Measurements from ENCODE around the gene RNF157.
A peak's percentile ranks its signal among the peaks of the same experiment; 100 is the strongest.

Gene RNF157

DNA sequence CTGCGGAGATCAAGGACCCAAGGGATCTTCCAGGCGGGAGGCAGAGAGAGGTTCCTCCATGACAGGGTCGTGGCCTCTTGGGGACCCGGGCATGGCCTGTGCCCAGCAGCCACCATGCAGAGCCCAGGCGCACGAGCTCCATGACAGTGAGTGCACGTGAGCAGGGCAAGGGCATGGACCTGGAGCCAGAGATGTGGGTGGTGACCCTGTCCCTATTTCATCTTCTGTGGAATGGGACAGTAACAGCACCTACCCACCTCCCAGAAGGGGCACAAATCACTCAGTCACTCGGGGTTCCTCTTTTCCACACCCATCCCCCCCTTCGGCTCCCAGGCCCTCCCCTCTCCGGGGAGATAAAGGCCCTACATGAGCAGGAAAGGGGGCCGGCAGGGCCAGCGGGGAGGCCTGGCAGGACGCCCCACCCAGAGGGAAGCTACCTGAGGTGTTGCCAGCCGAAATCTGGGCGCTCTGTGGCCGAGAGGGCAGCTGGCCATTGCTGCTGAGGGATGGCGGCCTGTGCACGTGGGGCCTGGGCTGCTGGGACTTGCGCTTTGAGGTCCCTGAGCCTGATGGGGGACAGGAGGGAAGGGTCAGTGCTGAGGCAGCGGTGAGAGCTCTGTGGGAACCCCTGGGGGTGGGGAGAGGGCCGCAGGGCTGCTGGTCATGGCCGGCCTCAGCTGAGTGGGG is 35.2 kb upstream of the RNF157 start:
- Histone ChIP-seq H3K27me3 (replicated peaks; ENCODE audit: control insufficient read depth, insufficient read depth, low read length) (peaks cover 2% of the 10 kb centered on the region), H3K9ac (ENCODE audit: low read length) (no peak overlapping the region), H3K4me1 (ENCODE audit: control insufficient read depth, insufficient read depth, low read length) (peaks cover 36% of the 10 kb centered on the region), H3K9me3 (ENCODE audit: control insufficient read depth, low read length) (no peaks in the 10 kb centered on the region), H3K36me3 (ENCODE audit: control insufficient read depth, insufficient read depth, low read length, severe bottlenecking) (peaks cover 2% of the 10 kb centered on the region), H3K4me3 (ENCODE audit: low read length) (no peak overlapping the region)
- DNase-seq (ENCODE audit: low read depth): no peak

DNA sequence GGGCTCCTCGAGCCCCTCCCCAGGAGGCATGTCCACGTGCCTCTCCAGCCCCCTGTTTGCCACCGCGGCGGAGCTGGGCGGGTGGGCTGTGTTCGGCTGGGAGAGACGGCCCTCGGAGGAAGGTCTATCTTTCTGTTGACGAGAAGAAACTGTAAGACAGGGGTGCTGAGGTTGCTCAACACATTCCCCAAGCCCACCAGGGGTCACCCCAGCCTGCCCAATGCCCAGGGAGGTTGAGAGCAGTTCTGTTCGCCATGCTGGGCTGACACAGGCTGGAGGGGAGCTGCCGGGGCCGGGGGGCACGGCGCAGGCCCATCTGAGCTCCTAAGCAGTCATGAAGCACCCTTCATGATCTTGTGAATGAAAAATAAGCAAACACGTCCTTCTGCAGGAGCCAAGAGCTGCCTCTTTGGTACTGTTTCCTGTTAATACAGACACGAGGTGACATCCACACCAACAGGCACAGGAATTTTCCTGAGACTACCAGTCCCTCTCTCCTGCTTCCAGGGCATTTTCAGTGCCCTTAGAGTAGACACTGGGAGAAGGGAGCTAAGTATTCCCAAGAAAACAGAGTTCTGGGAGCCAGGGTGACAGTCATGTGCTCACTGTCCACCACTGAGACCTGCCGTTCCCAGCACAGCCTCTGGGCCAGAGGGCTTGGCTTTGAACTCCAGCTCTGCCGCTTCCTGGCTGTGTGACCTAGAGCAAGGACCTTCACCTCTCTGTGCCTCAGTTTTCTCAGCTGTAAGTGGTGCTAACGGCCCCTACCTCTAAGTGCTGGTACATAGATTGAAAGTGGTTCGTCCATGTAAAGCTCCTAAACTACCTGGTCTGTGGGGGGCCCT is 34.0 kb upstream of the RNF157 start:
- Histone ChIP-seq H3K9ac (ENCODE audit: low read length) (peak overlapping the region; percentile 50), H3K36me3 (ENCODE audit: control insufficient read depth, insufficient read depth, low read length, severe bottlenecking) (peaks cover 2% of the 10 kb centered on the region), H3K4me3 (ENCODE audit: low read length) (no peak overlapping the region), H3K9me3 (ENCODE audit: control insufficient read depth, low read length) (no peaks in the 10 kb centered on the region), H3K27me3 (replicated peaks; ENCODE audit: control insufficient read depth, insufficient read depth, low read length) (no peaks in the 10 kb centered on the region), H3K4me1 (ENCODE audit: control insufficient read depth, insufficient read depth, low read length) (peaks cover 38% of the 10 kb centered on the region)
- DNase-seq (ENCODE audit: low read depth): no peak

- Histone ChIP-seq H3K4me3 (ENCODE audit: low read length) (no peak overlapping the region), H3K27me3 (replicated peaks; ENCODE audit: control insufficient read depth, insufficient read depth, low read length) (no peaks in the 10 kb centered on the region), H3K4me1 (ENCODE audit: control insufficient read depth, insufficient read depth, low read length) (peaks cover 43% of the 10 kb centered on the region), H3K9me3 (ENCODE audit: control insufficient read depth, low read length) (no peaks in the 10 kb centered on the region), H3K9ac (ENCODE audit: low read length) (no peak overlapping the region), H3K36me3 (ENCODE audit: control insufficient read depth, insufficient read depth, low read length, severe bottlenecking) (peaks cover 2% of the 10 kb centered on the region)
- DNase-seq (ENCODE audit: low read depth): no peak
These were observed 33.3 kb upstream of the RNF157 start for GRCh38 chr17:76273445-76274111.

DNA sequence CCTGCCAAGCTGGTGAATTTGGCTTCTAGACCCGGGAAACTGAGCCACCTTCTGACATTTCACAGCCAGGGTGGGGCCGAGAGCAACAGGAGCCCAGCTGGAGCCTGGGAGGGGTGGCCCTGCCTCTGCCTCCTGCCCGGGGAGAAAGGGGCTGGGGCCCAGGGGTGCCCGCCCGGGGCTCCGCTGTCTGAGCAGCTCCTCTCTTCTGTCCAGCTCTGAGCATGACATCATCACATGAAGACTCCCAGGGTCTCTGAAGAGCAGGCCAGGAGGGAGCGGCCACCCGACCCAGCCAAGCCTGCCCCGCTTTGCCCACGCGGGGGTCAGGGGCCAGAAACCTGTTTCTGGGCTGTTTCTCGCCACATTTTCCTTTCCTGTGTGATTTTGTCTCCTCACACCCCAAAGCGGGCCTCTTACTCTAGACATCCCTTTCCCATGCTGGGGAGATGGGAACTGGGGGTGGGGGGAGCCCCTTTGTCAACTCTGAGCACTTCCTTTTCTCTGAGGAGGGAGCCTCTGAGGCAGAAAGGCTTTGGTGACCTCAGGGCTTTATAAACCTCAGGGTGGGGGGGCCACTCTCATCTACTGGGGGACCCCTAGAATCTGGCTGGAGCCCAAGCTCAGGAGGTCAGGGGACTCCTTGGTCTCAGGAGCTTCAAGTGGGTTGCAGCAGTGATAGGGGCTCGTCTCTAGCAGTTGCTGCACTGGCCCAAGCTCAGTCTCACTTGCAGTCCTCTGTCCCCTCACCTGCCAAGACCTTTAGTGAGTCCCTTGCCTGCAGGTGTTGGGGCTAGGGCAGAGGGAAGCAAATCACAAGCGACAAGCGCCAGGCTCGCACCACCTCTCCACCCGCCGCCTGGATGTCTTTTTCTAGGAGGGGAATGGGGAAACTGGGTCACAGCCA is 32.5 kb upstream of the RNF157 start:
- H3K9me3 ChIP-seq (ENCODE audit: control insufficient read depth, low read length): no peaks in the 10 kb centered on the region
- H3K27me3 ChIP-seq (replicated peaks; ENCODE audit: control insufficient read depth, insufficient read depth, low read length): no peaks in the 10 kb centered on the region
- H3K9ac ChIP-seq (ENCODE audit: low read length): peak overlapping the region; percentile 34
- H3K4me1 ChIP-seq (ENCODE audit: control insufficient read depth, insufficient read depth, low read length): peaks cover 50% of the 10 kb centered on the region
- no peak for DNase-seq (ENCODE audit: low read depth)
- no peak overlapping the region for H3K4me3 ChIP-seq (ENCODE audit: low read length)
- peaks cover 2% of the 10 kb centered on the region for H3K36me3 ChIP-seq (ENCODE audit: control insufficient read depth, insufficient read depth, low read length, severe bottlenecking)

DNA sequence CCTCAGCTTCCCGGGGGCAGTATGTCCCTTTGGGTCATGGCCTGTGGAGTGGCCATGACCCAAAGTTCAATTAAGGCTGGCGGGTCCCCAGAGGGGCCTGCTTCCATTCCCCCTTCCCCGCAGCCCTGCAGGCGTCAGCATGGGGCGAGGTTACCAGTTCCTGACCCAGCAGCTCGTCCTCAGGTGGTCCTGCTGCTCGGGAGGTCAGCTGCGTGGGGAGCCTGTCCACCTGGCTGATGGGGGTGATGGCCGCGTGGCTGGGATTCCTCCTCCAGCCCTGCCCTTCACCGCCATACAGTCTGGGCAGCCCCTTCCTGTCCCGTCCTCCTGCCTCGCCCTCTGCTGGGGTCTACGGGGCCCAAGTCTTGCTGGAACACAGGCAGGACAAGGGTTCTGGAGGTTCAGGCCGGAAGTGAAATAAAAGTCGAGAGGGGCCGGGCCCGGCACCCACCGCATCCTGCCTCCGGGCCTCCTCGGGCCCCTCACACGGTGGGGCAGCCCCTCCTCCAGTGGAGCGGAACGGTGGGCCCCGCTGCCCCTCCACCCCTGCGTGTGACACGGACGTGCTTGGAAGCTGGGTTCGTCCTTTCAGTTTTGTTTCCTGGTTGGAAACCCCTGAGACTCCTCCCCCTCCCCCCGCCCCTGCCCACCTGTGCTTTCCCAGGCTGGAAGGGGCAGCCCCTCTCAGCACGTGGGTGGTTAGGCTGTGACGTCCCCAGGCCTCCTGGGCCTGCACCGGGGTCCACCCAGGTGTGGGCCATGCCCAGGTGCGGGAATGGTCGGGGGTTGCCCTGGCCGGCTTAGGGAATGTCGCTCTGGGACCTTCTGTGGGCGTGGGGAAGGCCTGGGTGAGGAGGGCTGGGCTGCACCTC is 31.6 kb upstream of the RNF157 start:
- H3K9ac ChIP-seq (ENCODE audit: low read length): peak overlapping the region; percentile 34
- H3K4me1 ChIP-seq (ENCODE audit: control insufficient read depth, insufficient read depth, low read length): peaks cover 59% of the 10 kb centered on the region
- no peak overlapping the region for H3K4me3 ChIP-seq (ENCODE audit: low read length)
- no peaks in the 10 kb centered on the region for H3K9me3 ChIP-seq (ENCODE audit: control insufficient read depth, low read length)
- no peak for DNase-seq (ENCODE audit: low read depth)
- no peaks in the 10 kb centered on the region for H3K27me3 ChIP-seq (replicated peaks; ENCODE audit: control insufficient read depth, insufficient read depth, low read length)
- peaks cover 2% of the 10 kb centered on the region for H3K36me3 ChIP-seq (ENCODE audit: control insufficient read depth, insufficient read depth, low read length, severe bottlenecking)

- Histone ChIP-seq H3K4me1 (ENCODE audit: control insufficient read depth, insufficient read depth, low read length) (peaks cover 60% of the 10 kb centered on the region), H3K9ac (ENCODE audit: low read length) (no peak overlapping the region), H3K36me3 (ENCODE audit: control insufficient read depth, insufficient read depth, low read length, severe bottlenecking) (peaks cover 2% of the 10 kb centered on the region), H3K9me3 (ENCODE audit: control insufficient read depth, low read length) (no peaks in the 10 kb centered on the region), H3K4me3 (ENCODE audit: low read length) (no peak overlapping the region), H3K27me3 (replicated peaks; ENCODE audit: control insufficient read depth, insufficient read depth, low read length) (no peaks in the 10 kb centered on the region)
- no peak for DNase-seq (ENCODE audit: low read depth)
These were observed 30.7 kb upstream of the RNF157 start for GRCh38 chr17:76270770-76271668.

- Histone ChIP-seq H3K9me3 (ENCODE audit: control insufficient read depth, low read length) (no peaks in the 10 kb centered on the region), H3K36me3 (ENCODE audit: control insufficient read depth, insufficient read depth, low read length, severe bottlenecking) (peaks cover 2% of the 10 kb centered on the region), H3K4me1 (ENCODE audit: control insufficient read depth, insufficient read depth, low read length) (peaks cover 58% of the 10 kb centered on the region), H3K4me3 (ENCODE audit: low read length) (no peak overlapping the region), H3K9ac (ENCODE audit: low read length) (no peak overlapping the region), H3K27me3 (replicated peaks; ENCODE audit: control insufficient read depth, insufficient read depth, low read length) (no peaks in the 10 kb centered on the region)
- DNase-seq (ENCODE audit: low read depth): no peak
These were observed 29.9 kb upstream of the RNF157 start for GRCh38 chr17:76270127-76270592.

DNA sequence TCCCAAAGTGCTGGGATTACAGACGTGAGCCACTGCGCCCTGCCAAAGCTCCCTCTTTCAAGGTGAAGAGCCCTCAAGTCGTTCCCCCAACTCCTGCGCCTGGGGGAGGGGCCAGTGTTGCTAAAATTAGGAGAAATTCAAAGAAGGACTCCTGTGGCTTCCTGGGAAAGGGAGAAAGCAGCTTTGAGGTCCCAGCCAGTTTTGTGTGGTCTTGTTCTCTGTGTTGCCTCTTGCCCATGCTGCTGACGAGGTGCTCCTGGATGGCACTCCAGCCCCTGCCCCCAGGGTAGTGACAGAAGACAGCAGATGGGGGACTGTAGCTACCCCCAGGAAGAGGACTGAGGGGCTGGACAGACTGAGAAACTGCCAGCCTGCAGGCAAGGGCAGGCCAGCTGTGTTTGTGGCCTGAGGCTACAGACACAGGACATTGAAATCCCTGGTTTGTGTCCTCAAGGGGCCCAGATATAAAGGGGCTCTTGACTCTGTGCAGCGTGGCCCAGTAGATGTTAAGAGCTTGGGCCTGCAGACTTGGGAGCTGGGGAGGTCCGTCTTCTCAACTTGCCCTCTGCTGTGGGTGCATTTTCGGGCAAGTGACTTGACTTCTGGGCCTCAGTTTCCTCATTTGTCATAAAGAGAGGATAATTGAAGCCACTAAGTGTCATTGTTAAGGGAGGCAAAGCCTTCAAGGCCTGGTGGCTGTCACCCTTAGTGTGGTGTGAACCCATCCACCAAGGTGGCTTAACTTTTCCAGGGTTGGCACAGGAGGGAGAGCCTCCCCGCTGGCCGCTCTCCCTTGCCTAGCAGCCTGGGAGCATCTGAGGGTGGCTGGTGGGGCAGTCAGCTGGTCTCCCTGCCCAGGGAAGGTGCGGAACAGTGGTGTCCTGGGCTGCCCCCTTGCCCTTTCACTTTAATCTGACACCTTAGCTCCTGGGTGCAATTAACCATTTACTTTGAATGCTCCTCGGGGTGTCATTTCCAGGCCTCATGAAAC is 29.0 kb upstream of the RNF157 start:
- H3K36me3 ChIP-seq (ENCODE audit: control insufficient read depth, insufficient read depth, low read length, severe bottlenecking): peaks cover 2% of the 10 kb centered on the region

More for the DNA sequence above, 29.0 kb upstream of the RNF157 start:
- DNase-seq (ENCODE audit: low read depth): no peak
- no peaks in the 10 kb centered on the region for H3K9me3 ChIP-seq (ENCODE audit: control insufficient read depth, low read length)
- no peaks in the 10 kb centered on the region for H3K27me3 ChIP-seq (replicated peaks; ENCODE audit: control insufficient read depth, insufficient read depth, low read length)
- H3K9ac ChIP-seq (ENCODE audit: low read length): peak overlapping the region; percentile 21
- peaks cover 55% of the 10 kb centered on the region for H3K4me1 ChIP-seq (ENCODE audit: control insufficient read depth, insufficient read depth, low read length)
- H3K4me3 ChIP-seq (ENCODE audit: low read length): no peak overlapping the region

Data from adipocyte (in vitro differentiated cells).